ENCODE results near the gene PTPRN2. TPM values are rescaled to one million over a fixed set of nuclear protein-coding genes. Genes with fewer than 3 reads are reported as not detected.

PTPRN2 gene
- total and polyA plus RNA-seq, 2 of the 8 experiments (the other 6 are each of a cell fraction or from before 2014, with no cell fraction given) = 2.6 to 4.5 TPM

DNA sequence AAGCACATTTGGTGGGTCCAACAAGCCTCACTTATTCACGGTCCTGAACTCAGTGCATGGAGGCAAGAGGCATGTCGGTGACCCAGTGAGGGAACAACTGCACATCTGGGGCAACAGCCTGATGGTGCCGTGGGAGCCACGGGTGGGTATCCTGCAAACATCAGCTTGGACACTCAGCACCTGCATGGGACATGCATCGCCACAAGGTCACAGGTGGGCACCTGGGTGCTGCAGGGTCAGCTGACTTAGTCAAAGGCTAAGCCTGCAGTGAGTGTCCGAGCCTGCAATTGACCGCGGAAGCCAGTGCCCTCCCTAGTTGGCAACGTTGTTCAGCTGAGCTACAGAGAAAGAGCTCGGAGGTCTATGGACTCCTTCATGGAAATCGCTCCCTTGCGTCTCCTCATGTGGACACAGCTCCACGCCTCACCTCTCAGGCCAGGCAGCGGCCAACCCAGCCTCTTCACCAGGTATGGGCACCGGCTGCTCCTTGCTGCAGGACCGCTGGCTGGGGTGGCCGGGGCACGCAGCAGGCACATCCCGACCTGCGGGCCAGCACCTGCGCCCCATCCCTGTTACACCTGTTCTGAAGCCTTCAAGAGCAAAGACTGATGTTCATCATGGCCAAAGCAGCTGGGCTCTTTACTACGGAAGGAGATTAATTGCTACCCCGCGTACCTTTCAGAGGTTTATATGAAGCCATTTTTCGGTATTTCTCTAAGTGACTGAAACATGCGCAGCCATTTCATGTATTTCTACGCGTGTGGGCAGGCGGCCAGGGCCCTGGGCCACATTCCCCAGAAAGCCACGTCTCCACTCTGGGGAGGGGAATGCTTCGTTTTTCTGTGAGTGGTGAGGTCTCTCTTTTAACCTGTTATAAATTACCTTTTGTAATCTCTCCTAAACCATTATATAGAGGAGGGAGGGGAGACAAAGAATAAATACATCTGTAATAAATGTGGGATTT is 870.1 kb downstream of the PTPRN2 start (continued):
- TF ChIP-seq EZH2 (IDR thresholded peaks at IDR 0.05; ENCODE audit: low read depth, low read length, severe bottlenecking) (no peak), CHD1 (IDR thresholded peaks at IDR 0.05; ENCODE audit: low read depth, low read length) (no peak), CEBPB (IDR thresholded peaks at IDR 0.05; ENCODE audit: low read depth, low read length) (no peak), HDAC6 (IDR thresholded peaks at IDR 0.05; ENCODE audit: low read depth, low read length) (no peak), ZNF274 (IDR thresholded peaks at IDR 0.05; ENCODE audit: borderline replicate concordance, extremely low read depth, low read length) (no peak), CHD7 (IDR thresholded peaks at IDR 0.05; ENCODE audit: insufficient replicate concordance, low read length) (no peak), SIX5 (IDR thresholded peaks at IDR 0.05; ENCODE audit: low read depth, low read length) (no peak), BRCA1 (IDR thresholded peaks at IDR 0.05; ENCODE audit: low read depth, low read length) (no peak), RBBP5 (IDR thresholded peaks at IDR 0.05; ENCODE audit: borderline replicate concordance, low read depth, low read length) (no peak), JUN (IDR thresholded peaks at IDR 0.05; ENCODE audit: low read depth, low read length) (no peak)

All from H1 (cell line).